SK-N-SH treated with all-trans-retinoic acid at 6 μM for 48 hours (cell line): ENCODE data around the gene ISG20.

Experiments used
- ATAC-seq: fragments of 200-7000 bp; cut with Tn5 transposase; 3 replicates; pipeline ENCODE4 v1.9.1; 2020; ENCODE audit warnings: mild to moderate bottlenecking, moderate library complexity
- ARNTL ChIP-seq: fragments of 450-650 bp; formaldehyde crosslinking; IDR thresholded peaks from 2 replicates; pipeline ENCODE4 v1.5.0; 2020; ENCODE audit warnings: low read depth, mild to moderate bottlenecking, moderate library complexity, borderline replicate concordance
- BACH2 ChIP-seq: fragments of 250-450 bp; sonication (Bioruptor Pico); IDR thresholded peaks from 2 replicates; pipeline ENCODE4 v1.9.0; 2021; ENCODE audit warnings: mild to moderate bottlenecking, borderline replicate concordance
- CSDC2 ChIP-seq: fragments of 250-450 bp; sonication (Bioruptor Pico); IDR thresholded peaks from 2 replicates; pipeline ENCODE4 v1.5.0; 2020; ENCODE audit warnings: mild to moderate bottlenecking, moderate library complexity
- CSRNP3 ChIP-seq: fragments of 250-450 bp; sonication (Bioruptor Pico); IDR thresholded peaks from 2 replicates; pipeline ENCODE4 v1.5.1; 2021; ENCODE audit warnings: mild to moderate bottlenecking, moderate library complexity
- ESRRG ChIP-seq: fragments of 250-450 bp; sonication (Bioruptor Pico); IDR thresholded peaks from 2 replicates; pipeline ENCODE4 v1.6.1; 2021; ENCODE audit warnings: mild to moderate bottlenecking
- GLIS3 ChIP-seq: fragments of 250-450 bp; sonication (Bioruptor Pico); IDR thresholded peaks from 2 replicates; pipeline ENCODE4 v1.5.0; 2020; ENCODE audit warnings: mild to moderate bottlenecking, moderate library complexity
- ISL1 ChIP-seq: fragments of 250-450 bp; sonication (Bioruptor Pico); IDR thresholded peaks from 2 replicates; pipeline ENCODE4 v2.1.2; 2022; ENCODE audit warnings: mild to moderate bottlenecking, moderate library complexity
- OSR1 ChIP-seq: fragments of 250-450 bp; sonication (Bioruptor Pico); IDR thresholded peaks from 2 replicates; pipeline ENCODE4 v1.8.0; 2022; ENCODE audit warnings: moderate library complexity, mild to moderate bottlenecking, inconsistent platforms
- PATZ1 ChIP-seq: fragments of 250-450 bp; sonication (Bioruptor Pico); IDR thresholded peaks from 2 replicates; pipeline ENCODE4 v1.8.0; 2020; ENCODE audit warnings: mild to moderate bottlenecking, moderate library complexity, borderline replicate concordance
- PPARA ChIP-seq: fragments of 250-450 bp; sonication (Bioruptor Pico); IDR thresholded peaks from 2 replicates; pipeline ENCODE4 v1.5.0; 2020; ENCODE audit warnings: mild to moderate bottlenecking, borderline replicate concordance
- RARB ChIP-seq: fragments of 250-450 bp; sonication (Bioruptor Pico); IDR thresholded peaks from 2 replicates; pipeline ENCODE4 v1.8.0; 2021; ENCODE audit warnings: mild to moderate bottlenecking, moderate library complexity
- SNAI2 ChIP-seq: fragments of 250-450 bp; sonication (Bioruptor Pico); IDR thresholded peaks from 2 replicates; pipeline ENCODE4 v1.5.0; 2020; ENCODE audit warnings: mild to moderate bottlenecking, moderate library complexity
- TOX ChIP-seq: fragments of 250-450 bp; sonication (Bioruptor Pico); IDR thresholded peaks from 2 replicates; pipeline ENCODE4 v1.8.0; 2021; ENCODE audit warnings: mild to moderate bottlenecking, moderate library complexity, borderline replicate concordance
- ZC3H10 ChIP-seq: fragments of 250-450 bp; sonication (Bioruptor Pico); IDR thresholded peaks from 2 replicates; pipeline ENCODE4 v1.5.1; 2021; ENCODE audit warnings: mild to moderate bottlenecking, moderate library complexity
- ZFP3 ChIP-seq: fragments of 250-450 bp; sonication (Bioruptor Pico); IDR thresholded peaks from 2 replicates; pipeline ENCODE4 v1.5.0; 2020; ENCODE audit warnings: mild to moderate bottlenecking, moderate library complexity
- ZFP30 ChIP-seq: fragments of 450-650 bp; formaldehyde crosslinking; IDR thresholded peaks from 2 replicates; pipeline ENCODE4 v1.5.0; 2022; ENCODE audit warnings: mild to moderate bottlenecking, moderate library complexity
- ZNF70 ChIP-seq: fragments of 450-650 bp; formaldehyde crosslinking; IDR thresholded peaks from 2 replicates; pipeline ENCODE4 v1.5.0; 2020; ENCODE audit warnings: mild to moderate bottlenecking, moderate library complexity
- ZNF8 ChIP-seq: fragments of 450-650 bp; formaldehyde crosslinking; IDR thresholded peaks from 2 replicates; pipeline ENCODE4 v1.5.0; 2020; ENCODE audit warnings: mild to moderate bottlenecking, moderate library complexity
- TF ChIP-seq, protein P1 (sequence below): fragments of 250-450 bp; sonication (Bioruptor Pico); IDR thresholded peaks from 2 replicates; pipeline ENCODE4 v1.5.1; 2020; ENCODE audit warnings: low read depth, mild to moderate bottlenecking, moderate library complexity
- TF ChIP-seq, protein P2 (sequence below): fragments of 250-450 bp; sonication (Bioruptor Pico); IDR thresholded peaks from 2 replicates; pipeline ENCODE4 v1.8.0; 2021; ENCODE audit warnings: low read depth, mild to moderate bottlenecking, moderate library complexity, borderline replicate concordance
- TF ChIP-seq, protein P3 (sequence below): fragments of 250-450 bp; sonication (Bioruptor Pico); IDR thresholded peaks from 2 replicates; pipeline ENCODE4 v1.5.0; 2020; ENCODE audit warnings: mild to moderate bottlenecking, moderate library complexity

The ISG20 gene

DNA sequence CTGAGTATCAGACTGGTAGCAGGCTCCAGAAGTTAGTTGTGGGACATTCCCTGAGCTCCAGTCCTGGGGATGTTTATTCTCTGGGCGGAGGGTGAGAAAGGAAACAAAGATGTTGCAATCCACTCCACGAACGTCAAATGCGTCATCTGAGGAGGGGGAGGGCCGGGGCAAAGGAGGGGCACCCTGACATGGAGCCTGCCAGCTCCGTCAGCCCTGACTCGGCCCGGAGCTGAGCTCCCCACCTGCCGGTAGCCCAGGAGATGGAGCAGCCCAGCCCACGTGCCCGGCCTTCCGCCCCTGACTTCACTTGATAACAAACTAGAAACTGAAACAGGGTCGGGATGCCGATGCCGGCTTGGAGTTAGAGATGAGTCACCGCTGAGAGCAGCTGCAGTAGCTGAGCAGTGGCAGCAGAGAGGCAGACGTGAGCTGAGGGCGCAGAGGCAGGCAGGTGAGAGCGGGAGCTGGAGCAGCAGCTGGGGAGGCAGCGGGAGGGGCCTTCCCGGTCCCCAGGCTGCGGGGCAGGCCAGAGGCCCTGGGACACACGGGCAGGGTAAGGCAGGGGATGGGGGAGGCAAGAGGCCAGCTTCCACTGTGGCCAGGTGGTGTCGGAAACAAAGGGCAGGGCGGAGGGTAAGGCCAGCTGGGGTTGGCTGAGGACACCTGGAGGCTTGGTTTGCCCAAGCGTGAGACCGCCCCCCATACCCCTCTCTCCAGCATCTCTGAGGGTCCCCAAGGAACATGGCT, at the start of gene ISG20:
Gene ISG20 (plus strand): TSS at position 391 of the 747 bp plus-strand sequence. CDS start 351 bp downstream, at position 742.
- ATAC-seq = peak; percentile 93
- TF ChIP-seq ZC3H10 (CRISPR knock-in tag) = 0 out of 2 replicates have a peak, but pooled peaks have one; percentile 29
- TF ChIP-seq ZFP3 (CRISPR knock-in tag) = 0 out of 2 replicates have a peak, but pooled peaks have one; percentile 48
- TF ChIP-seq, protein P1, sequence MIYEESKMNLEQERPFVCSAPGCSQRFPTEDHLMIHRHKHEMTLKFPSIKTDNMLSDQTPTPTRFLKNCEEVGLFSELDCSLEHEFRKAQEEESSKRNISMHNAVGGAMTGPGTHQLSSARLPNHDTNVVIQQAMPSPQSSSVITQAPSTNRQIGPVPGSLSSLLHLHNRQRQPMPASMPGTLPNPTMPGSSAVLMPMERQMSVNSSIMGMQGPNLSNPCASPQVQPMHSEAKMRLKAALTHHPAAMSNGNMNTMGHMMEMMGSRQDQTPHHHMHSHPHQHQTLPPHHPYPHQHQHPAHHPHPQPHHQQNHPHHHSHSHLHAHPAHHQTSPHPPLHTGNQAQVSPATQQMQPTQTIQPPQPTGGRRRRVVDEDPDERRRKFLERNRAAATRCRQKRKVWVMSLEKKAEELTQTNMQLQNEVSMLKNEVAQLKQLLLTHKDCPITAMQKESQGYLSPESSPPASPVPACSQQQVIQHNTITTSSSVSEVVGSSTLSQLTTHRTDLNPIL (CRISPR knock-in tag) = no peak
- peak; percentile 70; the same call in 1 of the 2 replicates for TF ChIP-seq SNAI2
- TF ChIP-seq, protein P2, sequence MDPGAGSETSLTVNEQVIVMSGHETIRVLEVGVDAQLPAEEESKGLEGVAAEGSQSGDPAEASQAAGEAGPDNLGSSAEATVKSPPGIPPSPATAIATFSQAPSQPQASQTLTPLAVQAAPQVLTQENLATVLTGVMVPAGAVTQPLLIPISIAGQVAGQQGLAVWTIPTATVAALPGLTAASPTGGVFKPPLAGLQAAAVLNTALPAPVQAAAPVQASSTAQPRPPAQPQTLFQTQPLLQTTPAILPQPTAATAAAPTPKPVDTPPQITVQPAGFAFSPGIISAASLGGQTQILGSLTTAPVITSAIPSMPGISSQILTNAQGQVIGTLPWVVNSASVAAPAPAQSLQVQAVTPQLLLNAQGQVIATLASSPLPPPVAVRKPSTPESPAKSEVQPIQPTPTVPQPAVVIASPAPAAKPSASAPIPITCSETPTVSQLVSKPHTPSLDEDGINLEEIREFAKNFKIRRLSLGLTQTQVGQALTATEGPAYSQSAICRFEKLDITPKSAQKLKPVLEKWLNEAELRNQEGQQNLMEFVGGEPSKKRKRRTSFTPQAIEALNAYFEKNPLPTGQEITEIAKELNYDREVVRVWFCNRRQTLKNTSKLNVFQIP (CRISPR knock-in tag) = no peak
- TF ChIP-seq, all 23 proteins: peak for 3

DNA sequence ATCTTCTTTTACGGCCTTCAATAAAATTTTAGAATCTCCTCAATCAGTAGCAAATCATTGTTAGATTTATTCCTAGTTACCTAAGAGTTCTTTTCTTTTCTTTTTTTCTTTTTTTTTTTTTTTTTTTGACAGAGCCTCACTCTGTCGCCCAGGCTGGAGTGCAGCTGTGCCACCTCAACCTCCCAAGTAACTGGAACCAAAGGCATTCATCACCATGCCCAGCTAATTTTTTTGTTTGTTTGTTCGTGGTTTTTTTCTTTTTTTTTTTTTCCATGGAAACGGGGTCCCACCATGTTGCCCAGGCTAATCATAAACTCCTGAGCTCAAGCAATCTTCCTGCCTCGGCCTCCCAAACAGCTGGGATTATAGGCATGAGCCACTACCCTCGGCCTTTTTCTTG, 48.1 kb upstream of the ISG20 start:
- no peak for TF ChIP-seq ZFP30 (CRISPR knock-in tag)
- no peak for TF ChIP-seq OSR1 (CRISPR knock-in tag)
- no peak for TF ChIP-seq BACH2 (CRISPR knock-in tag)
- no peak for TF ChIP-seq ZNF8 (CRISPR knock-in tag)
- TF ChIP-seq ESRRG (CRISPR knock-in tag) = no peak
- TF ChIP-seq TOX (CRISPR knock-in tag) = no peak
- no peak for TF ChIP-seq CSDC2
- TF ChIP-seq, protein P3, sequence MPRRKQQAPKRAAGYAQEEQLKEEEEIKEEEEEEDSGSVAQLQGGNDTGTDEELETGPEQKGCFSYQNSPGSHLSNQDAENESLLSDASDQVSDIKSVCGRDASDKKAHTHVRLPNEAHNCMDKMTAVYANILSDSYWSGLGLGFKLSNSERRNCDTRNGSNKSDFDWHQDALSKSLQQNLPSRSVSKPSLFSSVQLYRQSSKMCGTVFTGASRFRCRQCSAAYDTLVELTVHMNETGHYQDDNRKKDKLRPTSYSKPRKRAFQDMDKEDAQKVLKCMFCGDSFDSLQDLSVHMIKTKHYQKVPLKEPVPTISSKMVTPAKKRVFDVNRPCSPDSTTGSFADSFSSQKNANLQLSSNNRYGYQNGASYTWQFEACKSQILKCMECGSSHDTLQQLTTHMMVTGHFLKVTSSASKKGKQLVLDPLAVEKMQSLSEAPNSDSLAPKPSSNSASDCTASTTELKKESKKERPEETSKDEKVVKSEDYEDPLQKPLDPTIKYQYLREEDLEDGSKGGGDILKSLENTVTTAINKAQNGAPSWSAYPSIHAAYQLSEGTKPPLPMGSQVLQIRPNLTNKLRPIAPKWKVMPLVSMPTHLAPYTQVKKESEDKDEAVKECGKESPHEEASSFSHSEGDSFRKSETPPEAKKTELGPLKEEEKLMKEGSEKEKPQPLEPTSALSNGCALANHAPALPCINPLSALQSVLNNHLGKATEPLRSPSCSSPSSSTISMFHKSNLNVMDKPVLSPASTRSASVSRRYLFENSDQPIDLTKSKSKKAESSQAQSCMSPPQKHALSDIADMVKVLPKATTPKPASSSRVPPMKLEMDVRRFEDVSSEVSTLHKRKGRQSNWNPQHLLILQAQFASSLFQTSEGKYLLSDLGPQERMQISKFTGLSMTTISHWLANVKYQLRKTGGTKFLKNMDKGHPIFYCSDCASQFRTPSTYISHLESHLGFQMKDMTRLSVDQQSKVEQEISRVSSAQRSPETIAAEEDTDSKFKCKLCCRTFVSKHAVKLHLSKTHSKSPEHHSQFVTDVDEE = no peak
- TF ChIP-seq CSRNP3 (CRISPR knock-in tag) = no peak
- no peak for TF ChIP-seq ISL1
- TF ChIP-seq ZNF70 = no peak
- no peak for TF ChIP-seq GLIS3 (CRISPR knock-in tag)
- no peak for TF ChIP-seq PATZ1 (CRISPR knock-in tag)
- TF ChIP-seq SNAI2 = no peak
- TF ChIP-seq, all 23 proteins: peak for 0
- ATAC-seq = no peak

DNA sequence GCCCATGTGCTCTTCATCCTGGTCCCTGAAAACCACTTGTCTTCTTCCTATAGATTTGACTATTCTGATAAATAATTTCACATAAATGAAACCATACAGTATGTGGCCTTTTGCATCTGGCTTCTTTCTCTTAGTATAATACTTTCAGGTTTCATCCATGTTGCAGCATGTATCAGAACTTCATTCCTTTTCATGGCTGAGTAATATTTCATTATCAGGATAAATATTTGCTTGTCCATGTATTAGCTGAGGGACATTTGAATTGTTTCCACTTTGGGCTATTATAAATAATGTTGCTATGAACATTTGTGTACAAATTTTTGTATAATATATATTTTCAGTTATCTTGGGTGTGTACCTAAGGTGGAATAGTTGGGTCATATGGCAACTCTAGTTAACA, 47.4 kb upstream of the ISG20 start:
- no peak for ATAC-seq
- TF ChIP-seq ZNF70 (no peak), PATZ1 (CRISPR knock-in tag) (no peak), GLIS3 (CRISPR knock-in tag) (no peak), CSRNP3 (CRISPR knock-in tag) (no peak), PPARA (no peak), ESRRG (CRISPR knock-in tag) (no peak), ZFP3 (CRISPR knock-in tag) (no peak), ARNTL (CRISPR knock-in tag) (no peak), SNAI2 (no peak), RARB (CRISPR knock-in tag) (no peak)
- TF ChIP-seq, protein P3 = no peak
